DMS114 treated with DMSO at 0.1 percent for 48 hours (cell line): ENCODE data around the gene CENPO.

Source experiments
- DNase-seq: peaks from one replicate; lab custom pipeline; 2025; ENCODE audit not compliant: unreplicated experiment; lab: John Stamatoyannopoulos, UW

CENPO gene

GRCh38 chr2:24836206-24836605 is 43.0 kb downstream of the CENPO start:
- no peak for DNase-seq

GRCh38 chr2:24836706-24837105 is 43.5 kb downstream of the CENPO start:
- no peak for DNase-seq

- no peak for DNase-seq
Observed at GRCh38 chr2:24837996-24838513, 44.8 kb downstream of the CENPO start.

GRCh38 chr2:24838541-24838940 is 45.3 kb downstream of the CENPO start:
- DNase-seq = no peak

GRCh38 chr2:24839729-24840128 is 46.5 kb downstream of the CENPO start:
- DNase-seq = no peak

- no peak for DNase-seq
Observed at GRCh38 chr2:24840164-24840869, 47.1 kb downstream of the CENPO start.

- no peak for DNase-seq
Observed at GRCh38 chr2:24840962-24841945, 48.0 kb downstream of the CENPO start.

- DNase-seq = no peak
Observed at GRCh38 chr2:24842081-24843050, 49.1 kb downstream of the CENPO start.

GRCh38 chr2:24843330-24843860 is 50.2 kb downstream of the CENPO start:
- no peak for DNase-seq

GRCh38 chr2:24844023-24844685 is 50.9 kb downstream of the CENPO start:
- no peak for DNase-seq

GRCh38 chr2:24845691-24846090 is 52.5 kb downstream of the CENPO start:
- no peak for DNase-seq

GRCh38 chr2:24850944-24851343 is 57.7 kb downstream of the CENPO start:
- DNase-seq = no peak

- no peak for DNase-seq
Observed at GRCh38 chr2:24852026-24852425, 58.8 kb downstream of the CENPO start.

GRCh38 chr2:24852431-24853020 is 59.3 kb downstream of the CENPO start:
- no peak for DNase-seq

- no peak for DNase-seq
Observed at GRCh38 chr2:24853046-24853445, 59.8 kb downstream of the CENPO start.

GRCh38 chr2:24853996-24854395 is 60.8 kb downstream of the CENPO start:
- DNase-seq = no peak

GRCh38 chr2:24855022-24855622 is 61.9 kb downstream of the CENPO start:
- DNase-seq = no peak

GRCh38 chr2:24855726-24856125 is 62.5 kb downstream of the CENPO start:
- DNase-seq = no peak

GRCh38 chr2:24856791-24857211 is 63.6 kb downstream of the CENPO start:
- DNase-seq = no peak
